GM12891 (cell line): ENCODE data around the gene PRR35.

Experiments
- DNase-seq: peaks from one replicate; pipeline ENCODE4 v3.0.0; 2011; ENCODE audit warnings: low spot score; ENCODE audit not compliant: insufficient read length
- FAIRE-seq: peaks from 2 replicates; lab custom pipeline; 2011; peaks lifted over from hg19 to GRCh38; lab: Jason Lieb, UNC
- PAX5 ChIP-seq: IDR thresholded peaks from 2 replicates; pipeline ENCODE4 v1.6.1; 2011; ENCODE audit warnings: low read length, moderate library complexity, mild to moderate bottlenecking; ENCODE audit not compliant: insufficient read depth, severe bottlenecking
- POLR2A ChIP-seq: IDR thresholded peaks from 2 replicates; pipeline ENCODE4 v1.6.1; 2011; ENCODE audit warnings: low read depth, low read length, control low read depth
- POLR2AphosphoS5 ChIP-seq: IDR thresholded peaks from 2 replicates; pipeline ENCODE4 v1.6.1; 2011; ENCODE audit warnings: low read depth, low read length, control low read depth
- POU2F2 ChIP-seq: IDR thresholded peaks from 2 replicates; pipeline ENCODE4 v1.6.1; 2011; ENCODE audit warnings: low read depth, mild to moderate bottlenecking, control low read depth, low read length, moderate library complexity
- SPI1 ChIP-seq: IDR thresholded peaks from 2 replicates; pipeline ENCODE4 v1.6.1; 2011; ENCODE audit warnings: low read depth, low read length, control low read depth
- TAF1 ChIP-seq: IDR thresholded peaks from 2 replicates; pipeline ENCODE4 v1.6.1; 2011; ENCODE audit warnings: low read depth, low read length, control low read depth

The PRR35 gene

DNA sequence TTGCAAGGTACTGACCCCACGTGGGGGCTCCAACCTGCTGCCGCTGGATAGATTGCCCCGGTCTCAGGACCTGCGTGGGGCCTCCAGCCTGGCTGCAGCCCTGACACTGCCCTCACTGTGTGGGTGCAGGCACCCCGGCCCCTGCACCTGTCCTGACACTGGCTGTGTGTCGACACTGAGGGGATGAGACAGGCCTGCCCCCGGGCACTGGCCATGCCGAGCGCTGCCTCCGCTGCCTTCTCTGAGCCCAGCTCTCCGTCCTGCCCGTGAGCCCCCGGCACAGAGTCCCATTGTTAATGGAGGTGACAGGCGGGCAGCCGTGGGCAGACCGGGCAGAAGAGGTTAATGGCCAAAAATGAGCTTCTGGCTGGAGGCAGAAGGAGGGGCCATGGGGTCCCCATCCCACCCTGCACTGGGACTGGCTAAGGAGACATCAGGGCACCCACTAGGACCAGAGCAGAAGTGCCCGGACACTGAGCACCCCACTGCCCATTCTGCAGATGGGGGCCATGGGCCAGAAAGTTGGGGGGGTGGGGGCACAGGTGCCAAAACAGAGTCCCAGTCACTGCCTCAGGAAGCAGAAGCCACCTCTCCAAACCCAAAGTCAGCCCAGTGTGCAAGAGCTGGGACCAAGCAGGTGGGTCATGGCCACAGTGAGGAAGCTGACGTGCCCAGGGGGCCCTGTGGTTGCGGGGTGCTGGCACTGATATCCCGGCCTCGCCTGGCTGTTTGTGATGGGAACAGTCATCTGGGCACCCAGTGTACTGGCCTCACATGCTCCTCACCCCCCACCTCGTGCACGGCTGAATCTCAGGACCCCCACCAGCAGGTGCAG is 2.5 kb upstream of the PRR35 start:
- DNase-seq (no peak), FAIRE-seq (no peak)
- no peak for TF ChIP-seq POLR2A
- TF ChIP-seq POU2F2: no peak
- TF ChIP-seq PAX5: no peak
- no peak for TF ChIP-seq POLR2AphosphoS5
- TF ChIP-seq TAF1: no peak
- TF ChIP-seq SPI1: no peak

DNA sequence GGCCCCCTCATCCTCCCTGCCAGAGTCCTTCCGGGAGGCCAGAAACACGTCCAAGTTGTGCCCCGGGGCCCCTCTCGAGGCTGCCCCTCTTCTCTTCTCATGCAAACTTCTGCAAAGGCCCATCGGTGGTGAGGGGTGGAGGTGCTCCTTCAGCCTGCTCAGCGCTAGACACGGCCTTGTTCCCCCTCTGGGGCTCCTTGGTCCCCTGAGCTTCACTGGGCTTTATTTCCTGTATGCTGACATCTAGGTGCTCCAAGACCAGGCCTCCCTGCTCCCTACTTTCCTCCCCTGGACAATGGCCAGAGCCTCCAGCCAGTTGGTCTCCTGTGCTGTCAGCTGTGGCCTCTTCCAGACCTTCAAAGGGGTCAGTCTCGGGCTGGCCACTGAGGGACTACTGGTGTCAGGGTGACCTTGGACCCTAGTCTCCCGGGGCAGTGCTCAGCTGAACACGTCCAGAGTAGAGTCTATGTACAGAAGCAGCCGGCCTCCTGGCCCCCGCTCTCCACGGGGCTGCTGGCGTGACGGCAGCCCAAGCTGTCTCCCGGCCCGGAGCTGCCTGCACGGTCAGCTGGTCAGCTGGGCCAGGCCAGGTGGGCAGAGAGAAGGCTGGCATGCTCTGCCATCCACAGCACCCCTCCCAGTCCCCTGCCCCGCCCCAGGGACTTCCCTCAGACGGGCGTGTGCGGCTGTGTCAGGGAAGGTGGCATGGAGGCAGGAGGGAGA is 1.7 kb upstream of the PRR35 start:
- TF ChIP-seq TAF1 (no peak), POU2F2 (no peak), POLR2A (no peak), PAX5 (no peak), SPI1 (no peak), POLR2AphosphoS5 (no peak)
- DNase-seq (no peak), FAIRE-seq (no peak)

DNA sequence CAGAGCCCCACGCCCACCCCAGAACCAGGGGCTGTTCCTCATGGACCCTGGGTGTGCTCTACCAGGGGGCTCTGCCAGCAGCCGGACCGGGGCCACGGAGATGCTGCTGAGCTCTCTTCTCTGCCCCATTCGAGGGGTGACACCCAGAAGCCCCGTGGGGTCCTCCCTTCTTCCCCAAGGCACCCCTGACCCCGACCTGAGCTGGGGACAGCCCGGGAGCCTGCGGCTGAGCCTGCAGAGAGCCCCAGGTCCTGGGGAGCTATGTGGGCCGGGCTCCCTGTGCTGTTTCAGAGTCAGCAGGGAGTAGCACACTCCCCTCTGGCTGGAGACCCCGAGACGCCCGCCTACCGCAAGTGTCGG is 1.2 kb upstream of the PRR35 start:
- no peak for FAIRE-seq
- TF ChIP-seq POU2F2: no peak
- TF ChIP-seq POLR2A: no peak
- no peak for TF ChIP-seq TAF1
- no peak for TF ChIP-seq POLR2AphosphoS5
- no peak for TF ChIP-seq SPI1
- no peak for TF ChIP-seq PAX5
- no peak for DNase-seq

DNA sequence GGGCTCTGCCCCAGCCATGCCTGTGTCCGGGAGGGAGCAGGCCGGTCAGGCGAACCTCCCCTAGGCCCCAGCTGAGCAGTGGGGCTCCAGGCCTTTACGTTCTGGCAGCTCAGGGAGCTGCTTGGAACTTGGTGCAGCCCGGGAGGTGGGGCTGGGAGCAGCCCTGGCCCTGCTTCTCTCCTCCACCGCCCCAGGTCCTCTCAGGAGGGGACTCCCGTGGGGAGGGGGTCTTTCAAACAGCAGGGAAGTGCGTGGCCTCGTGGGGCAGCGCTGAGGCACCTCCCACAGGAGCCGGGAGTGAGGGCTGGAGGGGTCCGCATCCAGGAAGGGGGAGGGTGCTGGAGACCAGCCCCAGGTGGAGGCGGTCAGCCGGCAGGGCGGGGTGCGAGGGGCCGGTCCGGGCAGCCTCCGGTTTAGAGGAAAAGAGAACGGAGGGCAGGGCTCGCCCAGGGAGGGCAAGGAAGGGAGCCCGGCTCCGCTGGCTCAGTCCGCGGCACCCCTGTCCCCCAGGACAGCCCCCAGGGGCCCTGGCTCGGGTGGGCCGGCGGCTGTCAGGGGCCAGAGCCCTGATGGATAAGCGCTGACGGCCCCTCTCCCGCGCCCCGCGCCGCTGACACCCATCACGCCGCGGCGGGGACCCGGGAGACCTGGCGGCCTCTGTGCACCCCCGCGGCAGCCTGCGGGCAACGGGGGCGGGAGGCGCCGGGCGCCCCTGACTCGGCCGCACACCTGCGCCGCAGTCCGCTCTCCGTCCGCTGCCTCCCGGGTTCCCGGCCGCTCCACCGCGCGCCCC is 587 bp upstream of the PRR35 start:
- FAIRE-seq (no peak), DNase-seq (no peak)
- TF ChIP-seq PAX5 (no peak), POU2F2 (no peak), TAF1 (no peak), SPI1 (no peak)

DNA sequence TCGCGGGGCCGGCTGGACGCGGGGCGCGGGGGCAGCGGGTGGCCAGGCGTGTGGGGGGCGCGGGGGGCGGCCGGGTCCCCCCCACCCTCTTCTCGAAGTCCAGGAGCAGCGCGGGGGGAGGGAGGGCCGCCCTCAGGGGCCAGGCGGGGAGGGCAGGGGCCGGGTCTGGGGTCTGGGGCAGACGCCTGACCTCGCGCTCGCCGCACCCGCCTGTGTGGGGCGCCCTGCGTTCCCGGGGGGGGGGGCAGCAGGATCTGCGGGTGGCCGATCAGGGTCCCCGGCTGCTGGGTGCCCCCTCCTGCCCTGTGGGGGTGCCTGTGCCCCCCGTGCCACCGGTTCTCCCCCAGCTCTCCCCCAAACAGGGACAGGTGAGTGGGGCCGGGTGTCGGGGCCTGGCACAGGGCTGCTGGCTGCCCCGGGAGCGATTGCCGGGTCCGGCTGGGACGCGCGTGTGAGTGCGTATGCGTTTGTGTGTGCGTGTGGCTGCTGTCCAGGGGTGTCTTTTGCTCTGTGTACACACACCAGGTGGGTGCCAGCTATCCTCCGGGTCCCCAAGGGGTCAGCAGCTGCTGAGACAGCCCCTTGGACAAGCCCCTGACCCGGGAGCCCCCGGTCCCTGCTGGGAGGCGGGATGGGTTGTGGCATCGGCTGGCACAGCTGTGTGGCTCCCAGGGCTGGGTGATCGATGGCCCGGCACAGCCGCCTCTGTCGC is 663 bp downstream of the PRR35 start:
- FAIRE-seq (no peak), DNase-seq (no peak)
- TF ChIP-seq TAF1 (no peak), PAX5 (no peak), SPI1 (no peak), POLR2A (no peak), POU2F2 (no peak), POLR2AphosphoS5 (no peak)

DNA sequence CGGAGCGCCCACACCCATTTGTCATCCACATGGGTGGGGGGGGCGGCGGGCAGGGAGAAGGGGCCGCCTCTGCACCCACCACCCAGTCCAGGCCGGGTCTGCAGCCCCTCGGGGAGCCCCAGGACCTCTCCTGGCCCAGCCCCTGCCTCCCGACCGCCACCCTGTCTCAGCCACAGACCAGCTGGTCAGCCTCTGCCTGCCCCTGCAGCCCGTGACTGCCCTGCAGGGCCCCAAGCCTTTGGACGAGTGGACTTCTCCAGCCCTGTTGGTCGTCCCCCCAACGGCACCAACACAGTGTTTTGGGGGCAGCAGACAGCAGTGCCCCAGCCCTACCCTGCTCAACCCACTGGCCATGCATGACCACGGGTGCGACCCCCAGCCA is 1.2 kb downstream of the PRR35 start:
- DNase-seq: no peak
- no peak for FAIRE-seq

DNA sequence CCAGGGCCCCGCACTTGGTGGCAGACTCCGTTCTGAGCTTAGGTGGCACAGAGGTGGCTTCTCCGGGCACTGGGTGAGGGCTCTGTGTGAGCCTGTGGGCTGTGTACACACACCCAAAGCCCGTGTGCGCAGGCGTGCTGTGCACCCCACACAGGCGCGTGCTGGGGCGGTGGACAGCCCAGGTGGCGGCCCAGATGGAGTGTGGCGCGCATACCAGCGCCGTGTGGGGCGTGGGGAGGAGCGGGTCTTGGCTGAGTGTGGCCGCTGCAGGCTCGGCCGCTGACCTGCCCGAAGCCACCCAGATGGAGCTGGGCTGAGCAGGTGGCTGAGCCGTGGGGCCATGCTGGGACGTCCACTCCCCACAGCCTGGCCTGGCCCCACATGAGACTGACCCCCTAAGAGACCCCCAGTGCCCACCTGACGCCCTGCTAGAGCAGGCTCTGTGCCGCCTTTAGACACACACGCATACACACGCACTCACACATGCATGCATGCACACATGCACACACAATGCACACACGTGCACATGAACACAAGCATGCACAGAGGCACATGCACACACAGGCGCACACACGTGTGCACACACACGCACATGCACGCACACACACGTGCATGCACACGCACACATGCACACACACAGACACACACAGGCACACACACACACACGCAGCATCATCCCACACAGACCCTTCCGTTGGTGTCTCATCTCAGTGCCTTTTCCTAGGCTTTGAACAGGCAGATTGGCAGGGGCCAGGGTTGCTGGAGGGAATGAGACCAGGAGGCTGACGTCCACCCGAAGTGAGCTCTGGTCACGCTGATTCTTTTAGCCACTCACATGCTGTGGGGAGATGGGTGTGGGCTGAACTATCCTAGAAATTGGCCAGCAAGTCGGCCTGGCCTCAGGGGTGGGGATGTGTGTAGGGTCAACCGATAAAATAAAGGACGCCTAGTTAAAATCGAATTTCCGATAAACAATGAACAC is 2.1 kb downstream of the PRR35 start:
- TF ChIP-seq TAF1 (no peak), SPI1 (no peak), POLR2AphosphoS5 (no peak), PAX5 (no peak), POU2F2 (no peak), POLR2A (no peak)
- DNase-seq (no peak), FAIRE-seq (no peak)

More for the DNA sequence above, 1.2 kb downstream of the PRR35 start:
- TF ChIP-seq POU2F2: no peak
- no peak for TF ChIP-seq SPI1
- TF ChIP-seq POLR2A: no peak
- no peak for TF ChIP-seq POLR2AphosphoS5
- no peak for TF ChIP-seq TAF1
- no peak for TF ChIP-seq PAX5

DNA sequence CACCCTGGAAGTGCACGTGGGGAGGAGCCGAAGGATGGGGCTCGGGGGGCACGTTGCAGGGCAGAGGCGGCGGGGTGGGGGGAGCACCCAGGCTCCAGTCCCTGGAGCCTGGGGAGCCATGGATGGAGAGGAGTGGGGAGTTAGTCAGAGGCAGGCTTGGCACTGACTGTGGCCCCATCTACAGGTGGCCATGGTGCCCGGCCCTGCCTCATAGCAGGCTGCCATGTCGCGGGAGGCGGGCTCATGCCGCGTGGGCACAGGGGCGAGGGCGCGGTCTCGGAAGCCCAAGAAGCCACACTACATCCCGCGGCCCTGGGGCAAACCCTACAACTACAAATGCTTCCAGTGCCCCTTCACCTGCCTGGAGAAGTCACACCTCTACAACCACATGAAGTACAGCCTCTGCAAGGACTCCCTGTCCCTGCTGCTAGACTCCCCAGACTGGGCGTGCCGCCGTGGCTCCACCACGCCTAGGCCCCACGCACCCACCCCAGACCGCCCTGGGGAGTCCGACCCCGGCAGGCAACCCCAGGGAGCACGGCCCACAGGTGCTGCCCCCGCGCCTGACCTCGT is 3.0 kb downstream of the PRR35 start:
- FAIRE-seq (no peak), DNase-seq (no peak)
- TF ChIP-seq PAX5 (no peak), TAF1 (no peak), POLR2A (no peak), SPI1 (no peak), POLR2AphosphoS5 (no peak), POU2F2 (no peak)
